Stimulated activated CD4-positive, alpha-beta T cell treated with anti-CD3 and anti-CD28 coated beads, Interleukin-2, amount 100 ng/mL, for 4 hours (primary cell): ENCODE results near the gene CMKLR1.

Source experiments
- DNase-seq: peaks from one replicate; pipeline ENCODE4 v3.0.0-alpha.2; 2020; ENCODE audit warnings: low read depth

The CMKLR1 gene

GRCh38 chr12:108361606-108362005 is 22.5 kb upstream of the CMKLR1 start:
- DNase-seq, result no peak

GRCh38 chr12:108360487-108360886 is 21.4 kb upstream of the CMKLR1 start:
- no peak for DNase-seq

- DNase-seq, result no peak
These were observed 20.9 kb upstream of the CMKLR1 start for GRCh38 chr12:108360057-108360456.

- no peak for DNase-seq
These were observed 19.5 kb upstream of the CMKLR1 start for GRCh38 chr12:108358580-108358965.

DNA sequence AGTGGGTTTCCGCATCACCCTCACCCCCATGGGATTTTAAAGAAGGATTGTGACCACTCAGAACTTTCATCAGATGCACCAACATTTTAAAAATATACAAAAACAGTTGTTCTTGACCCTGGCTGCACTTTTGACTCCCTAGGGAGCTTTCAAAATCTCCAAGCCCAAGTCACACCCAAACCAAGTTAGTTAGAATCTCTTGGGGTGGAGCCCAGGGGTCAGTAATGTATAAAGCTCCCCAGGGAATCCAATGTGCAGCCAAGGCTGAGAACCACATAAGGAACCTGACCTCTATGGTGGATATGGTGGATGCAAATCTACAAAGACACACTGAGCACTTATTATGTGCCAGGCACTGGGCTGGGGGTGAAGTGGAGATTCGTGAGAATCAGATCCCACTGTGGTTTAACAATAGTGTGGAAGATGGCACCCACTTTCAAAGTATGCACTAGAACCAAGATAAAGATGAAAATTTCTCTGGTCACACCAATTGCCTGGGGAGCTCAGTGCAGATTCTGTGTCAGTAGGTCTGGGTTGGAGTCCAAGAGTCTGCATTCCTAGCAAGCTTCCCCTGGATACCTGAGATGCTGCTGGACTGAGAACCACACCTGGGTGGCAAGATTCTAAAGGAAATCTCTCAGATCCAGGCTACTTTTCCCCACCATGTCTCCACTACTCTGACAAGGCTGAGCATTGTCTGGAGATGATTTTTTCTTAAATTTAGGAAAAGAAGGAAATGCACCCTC is 18.9 kb upstream of the CMKLR1 start:
- DNase-seq, result no peak

- DNase-seq, result no peak
These were observed 18.0 kb upstream of the CMKLR1 start for GRCh38 chr12:108356835-108357806.

DNA sequence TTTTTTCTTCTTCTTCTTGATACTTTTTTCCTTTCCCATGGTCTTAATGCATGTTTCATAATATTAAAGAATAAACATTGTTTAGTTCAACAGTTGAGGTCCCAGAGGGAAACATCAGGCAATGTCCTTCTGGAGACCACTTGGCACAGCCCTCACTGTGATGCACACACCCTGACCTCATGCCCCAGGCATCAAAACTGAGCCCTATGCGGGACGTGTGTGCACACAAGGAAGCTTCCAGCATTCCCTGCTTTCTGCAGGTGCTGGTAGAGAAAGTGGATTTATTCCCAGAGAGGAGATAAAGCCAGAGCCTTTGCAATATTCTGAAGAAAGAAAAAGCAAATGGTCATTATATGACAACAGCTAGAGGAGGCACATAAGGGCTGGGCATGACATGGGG is 16.0 kb upstream of the CMKLR1 start:
- DNase-seq, result no peak

DNA sequence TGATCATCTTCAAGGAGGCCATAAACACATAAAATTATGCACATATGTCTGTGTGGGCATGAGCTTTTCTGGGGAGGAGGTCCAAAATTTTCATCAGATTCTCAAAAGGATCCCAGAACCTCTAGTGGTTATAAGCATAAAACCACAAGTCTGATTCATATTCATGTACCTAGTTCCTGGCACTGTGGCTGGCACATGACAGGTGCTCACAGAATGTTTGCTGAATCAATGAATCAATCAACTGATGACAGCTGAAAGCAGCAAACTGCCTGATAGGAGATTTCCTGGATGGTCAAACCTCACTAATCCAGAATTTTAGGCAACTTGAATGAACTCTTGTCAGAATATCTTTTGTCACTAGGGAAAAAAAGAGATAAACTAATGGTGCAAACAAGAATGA is 13.5 kb upstream of the CMKLR1 start:
- no peak for DNase-seq

GRCh38 chr12:108350511-108350910 is 11.4 kb upstream of the CMKLR1 start:
- DNase-seq, result no peak

- no peak for DNase-seq
These were observed 10.2 kb upstream of the CMKLR1 start for GRCh38 chr12:108349278-108349688.

DNA sequence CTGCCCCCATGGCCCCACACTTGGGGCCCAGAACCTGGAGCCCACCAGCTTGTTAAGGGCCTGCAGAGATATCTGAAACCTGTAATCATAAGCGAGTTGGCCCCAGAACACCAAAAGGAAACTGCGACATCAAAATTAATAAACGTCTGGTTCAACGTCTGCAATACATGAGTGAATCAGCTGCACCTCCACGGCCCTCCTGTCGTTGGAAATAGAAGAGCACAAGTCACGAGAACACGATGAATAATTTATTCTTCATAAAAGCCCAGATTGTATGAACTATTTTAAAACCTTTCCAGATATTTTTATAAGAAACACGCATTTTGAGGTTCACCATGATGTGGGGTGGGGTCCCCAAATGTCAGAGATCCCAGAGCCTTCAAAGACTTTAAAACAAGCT is 9.7 kb upstream of the CMKLR1 start:
- no peak for DNase-seq

DNA sequence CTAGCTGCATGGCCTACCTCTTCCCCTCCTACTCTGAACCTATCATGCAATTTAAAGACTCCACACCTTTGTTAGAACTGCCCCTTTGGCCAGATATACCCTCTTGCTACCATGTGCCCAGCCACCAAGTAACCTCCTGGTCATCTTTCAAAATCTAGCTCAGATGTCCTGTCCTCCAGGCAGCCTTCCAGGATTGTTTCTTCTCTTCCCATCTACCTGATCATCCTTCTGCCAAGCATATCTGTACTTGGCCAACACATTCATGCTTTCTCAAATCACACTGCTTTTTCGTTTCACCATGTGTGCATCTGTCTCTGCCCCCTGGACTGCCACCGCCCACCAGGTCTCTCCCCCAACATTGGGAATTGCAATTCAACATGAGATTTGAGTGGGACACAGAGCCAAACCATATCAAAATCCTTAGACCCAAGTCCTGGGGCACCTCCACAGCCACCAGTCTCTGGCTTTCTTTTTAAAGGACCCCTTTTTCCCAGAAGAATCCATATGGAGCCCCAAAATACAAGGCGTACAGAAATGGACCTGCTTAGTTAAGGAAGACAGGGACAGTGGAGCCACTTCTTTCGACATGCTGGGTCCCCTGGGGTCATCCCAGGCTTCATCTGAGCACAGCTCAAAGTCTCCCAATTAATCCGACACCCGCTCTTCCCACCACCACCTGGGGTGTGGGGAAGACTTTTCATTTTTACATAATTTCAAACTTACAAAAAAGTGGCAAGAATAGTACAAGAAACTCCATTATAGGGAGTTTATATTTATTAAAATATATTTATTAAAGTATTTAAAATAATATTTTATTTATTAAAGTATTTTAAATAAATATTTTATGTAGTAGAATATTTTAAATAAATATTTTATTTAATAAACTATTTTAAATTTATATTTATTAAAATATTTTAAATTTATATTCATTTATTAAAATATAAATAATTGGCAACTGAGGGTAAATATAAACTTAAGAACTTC is 7.9 kb upstream of the CMKLR1 start:
- no peak for DNase-seq

- no peak for DNase-seq
These were observed 6.9 kb upstream of the CMKLR1 start for GRCh38 chr12:108345716-108346633.

DNA sequence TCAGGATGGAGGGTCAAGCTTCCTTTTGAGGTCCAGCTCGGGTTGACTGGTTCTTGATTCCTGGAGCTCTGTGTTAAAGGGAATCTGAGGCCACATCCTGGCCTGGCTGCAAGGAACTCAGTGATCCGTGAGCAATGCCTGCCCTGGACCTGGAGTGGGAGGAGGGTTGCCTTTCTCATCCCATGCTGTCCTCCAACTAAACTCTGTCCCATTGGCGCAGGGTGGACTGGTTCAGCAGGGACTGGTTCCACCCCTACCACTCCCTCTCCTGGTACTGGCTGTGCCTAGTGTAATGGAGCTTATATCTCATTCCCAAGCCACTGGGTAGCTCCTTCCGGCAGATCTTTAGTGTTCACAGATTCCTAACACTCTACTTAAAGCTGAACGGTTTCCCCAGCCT is 3.9 kb upstream of the CMKLR1 start:
- DNase-seq, result no peak

DNA sequence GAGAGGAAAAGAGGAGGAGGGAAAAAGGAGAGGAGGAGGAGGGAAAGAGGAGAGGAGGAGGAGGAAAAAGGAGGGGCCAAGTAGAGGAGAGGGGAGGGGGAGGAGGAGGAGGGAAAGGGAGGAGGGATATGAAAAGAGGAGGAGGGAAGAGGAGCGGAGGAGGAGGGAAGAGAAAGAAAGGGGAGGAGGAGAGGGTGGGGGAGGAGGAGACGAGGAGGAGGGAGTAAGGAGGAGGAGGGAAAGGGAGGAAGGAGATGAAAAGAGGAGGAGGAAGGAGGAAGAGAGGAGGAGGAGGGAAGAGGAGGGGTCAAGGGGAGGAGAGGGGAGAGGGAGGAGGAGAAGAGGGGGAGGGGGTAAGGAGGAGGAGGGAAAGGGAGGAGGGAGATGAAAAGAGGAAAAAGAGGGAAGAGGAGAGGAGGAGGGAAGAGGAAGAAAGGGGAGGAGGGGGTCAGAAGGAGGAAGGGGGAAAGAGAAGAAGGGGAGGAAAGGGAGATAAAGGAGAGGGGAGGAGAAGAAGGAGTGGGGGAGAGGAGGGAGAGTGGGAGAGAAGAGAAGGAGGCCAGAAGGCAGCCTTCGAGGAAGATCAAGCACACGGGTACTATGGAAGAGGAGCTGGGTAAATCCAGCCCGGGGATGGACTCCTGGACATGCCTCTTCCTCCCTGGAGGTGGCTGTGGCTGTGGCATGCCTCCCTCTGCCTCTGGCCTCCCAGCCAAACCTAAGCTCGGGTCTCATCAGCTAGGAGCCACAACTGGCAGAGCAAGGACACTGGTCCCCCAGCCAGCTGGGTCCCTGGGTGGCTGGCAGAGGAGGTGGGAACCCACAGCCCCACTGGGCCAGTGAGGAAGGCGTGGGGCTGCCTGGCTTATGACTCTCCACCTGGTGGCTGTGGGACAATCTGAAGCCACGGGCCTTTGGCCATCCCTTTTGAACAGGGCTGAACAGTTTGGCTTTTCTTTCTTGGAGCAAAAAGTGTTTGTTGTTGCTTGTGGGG is 3.0 kb upstream of the CMKLR1 start:
- DNase-seq, result no peak

DNA sequence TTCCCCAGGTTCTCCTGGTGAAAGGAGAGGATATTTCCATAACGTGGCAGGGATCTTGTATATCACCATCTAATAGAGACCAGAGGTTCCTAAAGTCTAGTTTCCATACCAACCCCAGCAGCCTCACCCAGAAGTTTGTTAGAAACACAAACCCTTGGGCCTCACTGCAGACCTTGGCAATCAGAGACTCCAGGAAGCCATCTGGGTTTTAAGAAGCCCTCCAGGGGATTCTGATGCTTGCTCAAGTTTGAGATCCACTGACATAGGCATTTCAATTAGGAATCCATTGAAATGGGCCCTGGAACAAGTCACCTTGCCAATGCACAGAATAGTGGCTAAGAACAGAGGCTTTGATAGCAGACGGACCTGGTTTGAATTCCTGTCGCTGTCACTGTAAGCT is 2.2 kb upstream of the CMKLR1 start:
- DNase-seq, result no peak

- no peak for DNase-seq
These were observed 926 bp upstream of the CMKLR1 start for GRCh38 chr12:108340037-108340436.

DNA sequence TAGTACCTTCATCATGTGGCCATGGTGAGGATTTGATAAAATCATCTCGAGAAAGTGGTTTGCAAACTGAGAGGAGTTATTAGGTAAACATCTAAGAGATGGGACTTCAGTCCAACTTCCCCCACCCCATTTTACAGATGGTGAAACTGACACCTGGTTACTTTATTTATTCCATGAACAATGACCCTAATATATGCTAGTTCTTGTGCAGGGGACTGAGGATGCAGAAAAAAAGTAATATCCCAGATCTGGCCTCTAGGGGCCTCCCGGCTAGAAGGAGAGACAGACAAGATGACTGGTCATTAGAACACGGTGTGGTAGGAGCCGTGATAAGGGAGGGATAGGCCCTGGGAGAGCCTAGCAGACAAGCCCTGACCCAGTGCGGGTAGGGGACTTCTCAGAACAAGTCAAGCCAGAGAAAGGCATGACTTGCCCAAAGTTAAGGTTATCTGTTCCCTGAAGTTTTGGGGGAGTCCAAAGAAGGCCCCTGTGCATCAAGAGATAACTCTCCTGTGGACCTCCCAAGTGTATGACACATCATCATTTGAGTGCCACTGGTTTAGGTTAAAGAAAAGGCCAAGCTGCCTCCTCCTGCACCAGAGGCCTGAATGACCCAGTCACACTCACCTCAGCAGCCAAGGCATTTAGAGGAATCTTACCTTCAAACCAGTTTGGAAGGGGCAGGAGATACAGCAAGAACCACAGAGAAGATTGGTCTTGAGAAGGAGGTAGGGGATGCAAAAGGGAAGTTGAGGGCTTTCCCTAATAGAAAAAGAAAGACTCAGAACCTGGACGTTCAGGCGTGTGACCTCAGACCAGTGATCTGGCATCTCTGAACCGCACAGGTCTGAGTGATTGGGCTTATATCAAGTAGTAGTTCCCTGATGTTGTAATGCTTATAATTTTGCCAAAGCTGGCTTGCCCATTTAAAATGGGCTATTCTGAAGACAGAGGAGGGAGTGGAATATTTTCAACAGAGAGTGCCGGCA is 1.6 kb downstream of the CMKLR1 start:
- no peak for DNase-seq
